DMS 273 treated with DMSO at 0.1 percent for 48 hours (cell line): ENCODE data around the gene SH3PXD2B.
"Not testable (repeated sequence)": the region's sequence is repeated elsewhere in the genome, so short reads cannot be mapped to it uniquely, and the experiment has no call there.

ENCODE experiments used
- DNase-seq: peaks from one replicate; lab custom pipeline; 2025; lab: John Stamatoyannopoulos, UW

Gene SH3PXD2B

DNA sequence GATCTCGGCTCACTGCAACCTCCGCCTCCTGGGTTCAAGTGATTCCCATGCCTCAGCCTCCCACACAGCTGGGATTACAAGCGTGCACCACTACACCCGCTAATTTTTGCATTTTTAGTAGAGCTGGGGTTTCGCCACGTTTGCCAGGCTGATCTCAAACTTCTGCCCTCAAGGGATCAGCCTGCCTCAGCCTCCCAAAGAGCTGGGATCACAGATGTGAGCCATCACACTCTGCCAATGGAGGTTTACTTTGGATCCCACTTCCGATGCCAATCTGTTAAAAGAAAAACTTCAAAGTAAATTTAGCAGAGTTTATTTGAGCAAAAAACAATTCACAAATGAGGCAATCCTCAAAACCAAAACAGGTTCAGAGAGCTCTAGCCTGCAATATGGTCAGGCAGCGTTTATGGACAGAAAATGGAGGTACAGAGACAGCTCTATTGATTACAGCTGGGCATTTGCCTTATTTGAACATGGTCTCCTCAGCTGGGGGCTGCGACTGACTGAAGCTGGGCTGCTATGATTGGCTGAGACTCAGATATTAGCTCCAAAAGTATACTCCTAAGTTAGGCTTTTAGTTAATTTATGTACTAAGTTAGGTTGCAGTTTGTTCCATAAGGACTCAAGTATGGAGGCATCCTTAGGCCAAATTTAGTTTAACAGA is 152.1 kb downstream of the SH3PXD2B start:
- DNase-seq = no peak

DNA sequence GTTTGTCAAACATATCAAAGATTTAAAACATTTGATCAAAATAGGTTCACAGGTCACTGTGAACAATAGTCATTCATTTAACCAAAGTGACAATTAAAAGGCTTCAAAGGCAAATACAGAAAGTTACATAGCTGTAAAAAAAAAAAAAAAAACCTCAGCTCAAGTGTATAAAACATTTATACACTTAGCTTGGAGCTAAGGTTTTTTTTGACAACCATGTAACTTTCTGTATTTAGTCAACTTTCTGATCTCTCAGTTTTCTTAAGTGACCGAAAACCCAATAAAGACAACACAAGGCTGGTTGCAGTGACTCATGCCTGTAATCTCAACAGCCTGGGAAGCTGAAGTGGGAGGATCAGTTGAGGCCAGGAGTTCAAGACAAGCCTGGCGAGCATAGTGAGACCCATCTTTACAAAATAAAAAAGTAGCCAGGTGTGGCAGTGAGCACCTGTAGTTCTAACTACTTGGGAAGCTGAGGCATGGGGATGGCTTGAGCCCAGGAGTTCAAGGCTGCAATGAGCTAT is 154.3 kb downstream of the SH3PXD2B start:
- DNase-seq = no peak

GRCh38 chr5:172294831-172295230 is 159.5 kb downstream of the SH3PXD2B start:
- DNase-seq = no peak

DNA sequence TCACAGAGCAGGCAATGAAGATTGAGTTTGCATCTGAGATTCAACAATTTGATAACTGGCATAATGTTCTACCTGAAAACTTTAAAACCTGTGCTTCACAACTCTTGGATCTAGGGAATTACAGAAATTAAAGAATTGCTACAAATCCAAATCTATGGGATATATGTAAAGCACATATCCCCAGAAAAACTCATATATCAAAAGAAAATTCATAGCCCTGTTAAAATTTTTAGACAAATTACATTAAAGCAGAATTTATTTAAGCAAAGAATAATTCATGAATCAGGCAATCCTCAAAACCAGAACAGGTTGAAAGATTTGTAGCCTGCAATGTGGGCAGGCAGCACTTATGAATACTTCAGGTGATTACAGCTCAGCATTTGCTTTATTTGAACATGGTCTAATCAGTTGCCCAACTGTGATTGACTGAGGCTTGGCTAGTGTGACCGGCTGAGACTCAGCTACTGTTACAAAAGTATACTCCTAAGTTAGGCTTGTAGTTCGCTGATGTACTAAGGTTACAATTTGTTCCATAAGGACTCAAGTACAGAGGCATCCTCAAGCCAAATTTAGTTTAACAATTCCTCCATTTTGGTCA is 160.5 kb downstream of the SH3PXD2B start:
- no peak for DNase-seq

- peak; percentile 45 for DNase-seq
Measured at GRCh38 chr5:172293054-172293744, 161.1 kb downstream of the SH3PXD2B start.

- DNase-seq = not testable (repeated sequence)
Measured at GRCh38 chr5:172291837-172292236, 162.5 kb downstream of the SH3PXD2B start.

GRCh38 chr5:172288465-172288864 is 165.9 kb downstream of the SH3PXD2B start:
- no peak for DNase-seq

DNA sequence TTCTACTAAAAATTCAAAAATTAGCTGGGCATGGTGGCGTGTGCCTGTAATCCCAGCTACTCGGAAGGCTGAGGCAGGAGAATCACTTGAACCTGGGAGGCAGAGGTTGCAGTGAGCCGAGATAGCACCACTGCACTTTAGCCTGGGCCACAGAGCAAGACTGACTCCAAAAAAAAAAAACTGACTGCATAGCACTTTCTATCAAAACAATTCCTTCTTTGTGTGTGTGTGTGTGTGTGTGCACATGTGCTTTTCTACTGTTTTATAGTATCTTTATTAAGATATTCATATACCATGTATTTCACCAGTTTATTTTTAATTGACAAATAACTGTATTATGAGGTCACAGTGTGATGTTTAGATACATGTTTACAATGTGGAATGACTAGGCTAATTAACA is 167.2 kb downstream of the SH3PXD2B start:
- not testable (repeated sequence) for DNase-seq

DNA sequence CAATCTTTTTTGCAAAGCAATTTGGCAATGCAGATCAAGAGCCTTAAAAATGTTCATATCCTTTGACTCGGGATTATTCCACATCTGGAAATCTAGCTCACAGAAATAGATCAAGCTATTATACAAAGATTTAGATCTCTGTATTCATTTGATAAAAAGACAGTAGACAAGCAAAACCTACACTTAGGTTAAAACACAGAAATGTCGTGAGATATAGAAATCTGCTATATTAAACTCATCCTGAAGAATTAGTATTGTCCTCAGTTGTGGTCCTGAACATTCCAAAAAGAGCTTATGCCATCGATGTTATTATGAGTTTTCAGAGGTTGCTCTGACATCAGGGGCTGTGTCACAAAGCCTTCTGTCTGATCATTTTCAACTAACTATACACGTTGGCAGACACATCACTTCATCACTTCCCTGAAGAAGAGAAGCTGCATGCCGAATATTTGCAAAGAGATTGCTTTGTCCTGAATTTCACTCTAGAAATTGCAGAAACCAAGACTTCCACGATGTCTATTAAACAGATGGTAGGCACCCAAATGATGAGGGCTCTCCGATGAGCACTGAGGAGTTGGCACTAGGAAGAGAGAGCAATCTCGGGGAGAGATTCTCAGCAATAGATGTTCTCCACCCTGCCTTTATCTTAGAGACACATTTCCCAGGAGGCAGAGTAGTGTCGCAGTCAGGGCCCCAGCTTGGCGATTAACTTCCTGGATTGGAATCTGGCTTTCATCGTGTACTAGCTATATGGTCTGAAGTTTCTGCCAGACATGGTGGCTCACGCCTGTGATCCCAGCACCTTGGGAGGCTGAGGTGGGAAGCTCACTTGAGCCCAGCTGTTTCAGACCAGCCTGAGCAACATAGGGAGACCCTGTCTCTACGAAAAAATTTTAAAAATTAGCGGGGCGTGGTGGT is 168.8 kb downstream of the SH3PXD2B start:
- DNase-seq = no peak

- DNase-seq = no peak
Measured at GRCh38 chr5:172284611-172284980, 169.7 kb downstream of the SH3PXD2B start.

DNA sequence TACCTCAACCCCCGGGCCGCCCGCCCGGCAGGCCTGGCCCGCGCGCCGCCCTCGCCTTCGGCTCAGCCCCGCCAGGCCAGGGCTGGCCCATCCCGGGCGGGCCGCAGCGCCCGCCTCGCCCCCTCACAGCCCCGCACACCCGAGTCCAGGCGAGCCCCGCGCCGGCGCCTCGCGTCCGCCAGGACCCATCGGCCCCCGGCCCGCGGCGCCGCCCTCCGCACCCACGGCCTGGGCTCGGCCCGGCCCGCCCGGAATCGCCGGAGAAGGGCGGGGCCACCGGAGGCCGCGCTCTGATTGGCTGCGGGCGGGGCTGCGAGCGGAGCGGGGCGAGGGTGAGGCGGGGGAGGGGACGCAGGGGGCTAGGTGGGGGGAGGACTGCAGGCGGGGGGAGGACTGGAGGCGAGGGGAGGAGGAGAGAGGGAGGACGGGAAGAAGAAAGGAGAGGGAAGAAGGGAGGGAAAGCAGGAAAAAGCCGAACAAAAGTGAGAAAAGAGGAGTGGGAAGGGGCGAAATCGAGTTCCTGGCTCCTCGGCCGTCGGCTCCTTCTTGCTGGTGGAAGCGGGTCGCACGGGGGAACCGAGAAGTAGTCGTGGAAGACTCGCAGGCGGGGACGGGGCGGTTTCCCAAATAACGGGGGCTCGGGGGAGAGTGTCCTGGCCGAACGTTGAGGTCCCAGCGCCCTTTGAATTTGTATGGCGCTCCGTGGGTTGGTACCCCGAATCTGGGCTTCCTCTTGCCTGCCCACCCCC is 170.3 kb downstream of the SH3PXD2B start:
- peak; percentile 58 for DNase-seq

DNA sequence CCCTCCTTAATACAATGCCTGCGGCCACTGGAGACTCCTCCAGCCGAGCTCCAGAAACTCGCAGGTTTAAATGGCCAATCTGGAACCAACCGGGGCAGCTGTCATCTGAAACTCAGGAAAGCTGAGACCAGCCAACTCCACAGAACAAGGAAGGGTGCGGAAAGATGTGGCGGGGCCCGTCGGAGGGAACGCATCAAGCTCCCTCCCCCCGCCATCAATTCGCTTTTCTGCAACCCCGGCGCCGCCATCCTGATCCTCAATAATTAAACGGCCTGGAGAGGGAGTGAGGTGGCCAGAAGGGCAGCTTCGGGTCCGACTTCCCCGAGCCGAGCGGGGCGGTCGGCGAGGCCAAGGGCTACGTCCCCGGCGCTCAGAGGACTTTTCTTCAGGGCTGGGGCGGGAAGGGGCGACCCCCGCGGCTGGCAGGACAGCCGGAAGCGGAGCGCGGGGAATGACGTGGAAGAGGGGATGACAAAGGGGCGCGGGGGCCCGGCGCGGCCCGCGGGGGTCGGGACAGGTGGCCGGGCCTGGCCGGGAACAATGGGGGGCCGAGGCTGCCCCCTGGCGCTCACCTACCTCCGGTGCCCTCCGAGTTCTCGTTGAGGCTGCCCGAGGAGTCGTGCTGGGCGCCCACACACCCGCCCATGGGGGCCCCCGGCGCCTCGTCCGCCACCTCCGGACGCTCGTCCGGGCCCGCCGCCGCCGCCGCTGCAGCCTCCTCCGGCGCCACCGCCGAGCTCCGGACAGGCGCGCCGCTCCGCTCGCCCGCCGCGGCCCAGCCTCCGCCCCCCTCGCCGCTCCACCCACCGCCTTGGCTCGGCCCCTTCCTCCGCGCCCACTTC is 171.1 kb downstream of the SH3PXD2B start, which contains the start of gene UBTD2:
TSS of gene UBTD2 (minus strand) at position 745 of the 842 bp plus-strand sequence. CDS start at position 646, 99 bp downstream.
- peak; percentile 77 for DNase-seq

- DNase-seq = no peak
Measured at GRCh38 chr5:172282272-172283019, 171.9 kb downstream of the SH3PXD2B start.

- DNase-seq = no peak
Measured at GRCh38 chr5:172281346-172281745, 173.0 kb downstream of the SH3PXD2B start.

- no peak for DNase-seq
Measured at GRCh38 chr5:172280929-172281328, 173.4 kb downstream of the SH3PXD2B start.

DNA sequence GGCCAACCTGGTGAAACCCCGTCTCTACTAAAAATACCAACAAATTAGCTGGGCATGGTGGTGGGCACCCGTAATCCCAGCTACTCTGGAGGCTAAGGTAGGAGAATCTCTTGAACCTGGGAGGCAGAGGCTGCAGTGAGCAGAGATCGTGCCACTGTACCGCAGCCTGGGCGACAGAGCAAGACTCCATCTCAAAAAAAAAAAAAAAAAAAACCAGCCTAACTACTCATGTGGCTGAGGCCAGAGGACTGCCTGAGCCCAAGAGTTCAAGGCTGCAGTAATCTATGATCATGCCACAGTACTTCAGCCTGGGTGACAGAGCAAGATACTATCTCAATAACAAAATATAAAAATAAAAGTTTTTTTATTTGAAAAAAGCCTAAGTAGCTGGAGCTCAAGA is 174.0 kb downstream of the SH3PXD2B start:
- no peak for DNase-seq

DNA sequence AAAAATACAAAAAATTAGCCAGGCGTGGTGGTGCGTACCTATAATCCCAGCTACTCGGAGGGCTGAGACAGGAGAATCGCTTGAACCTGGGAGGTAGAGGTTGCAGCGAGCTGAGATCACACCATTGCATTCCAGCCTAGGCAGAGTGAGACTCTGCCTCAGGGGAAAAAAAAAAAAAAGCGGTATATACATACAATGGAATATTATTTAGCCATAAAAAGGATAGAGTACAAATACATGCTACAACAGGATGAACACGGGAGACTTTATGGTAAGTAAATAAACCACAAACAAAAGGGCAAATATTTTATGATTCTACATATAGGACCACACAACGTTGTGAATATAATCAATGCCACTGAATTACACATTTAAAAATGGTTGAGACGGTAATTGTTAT is 176.0 kb downstream of the SH3PXD2B start:
- DNase-seq = no peak

DNA sequence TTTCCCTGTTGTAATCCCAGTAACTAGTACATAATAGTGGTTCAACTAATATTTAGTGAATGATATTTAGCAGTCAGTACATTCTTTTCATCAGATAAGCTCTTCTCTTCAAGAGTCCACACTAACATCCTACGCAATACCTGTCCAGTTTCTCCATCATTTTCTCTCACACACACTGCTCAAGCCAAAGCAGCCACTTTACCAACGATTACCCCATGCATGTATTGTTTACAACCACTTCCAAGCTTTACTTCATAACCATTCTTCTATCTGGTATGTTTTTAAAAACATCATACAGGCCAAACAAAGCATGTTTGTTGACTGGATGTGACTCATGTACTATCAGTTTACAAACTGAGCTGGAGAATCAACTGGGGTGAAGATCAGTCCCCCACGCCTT is 178.1 kb downstream of the SH3PXD2B start:
- DNase-seq = no peak
